Neuronal stem cell (in vitro differentiated cells): ENCODE data around the gene RSU1.

ENCODE experiments used
- DNase-seq: peaks from one replicate; pipeline ENCODE4 v3.0.0-alpha.2; 2013; ENCODE audit warnings: low spot score
- H2AFZ ChIP-seq: one replicate; pipeline ENCODE4 v1.6.1; 2013; ENCODE audit warnings: mild to moderate bottlenecking, low read length, inconsistent platforms
- H2AK5ac ChIP-seq: 2 replicates; pipeline ENCODE4 v1.6.1; 2013; ENCODE audit warnings: low read depth, mild to moderate bottlenecking, inconsistent platforms, low read length, moderate library complexity, mixed read lengths
- H2BK120ac ChIP-seq: 2 replicates; pipeline ENCODE4 v1.6.1; 2013; ENCODE audit warnings: low read depth, mild to moderate bottlenecking, inconsistent platforms, low read length, moderate library complexity, mixed read lengths
- H2BK12ac ChIP-seq: one replicate; pipeline ENCODE4 v1.6.1; 2013; ENCODE audit warnings: low read length, inconsistent platforms
- H2BK15ac ChIP-seq: 2 replicates; pipeline ENCODE4 v1.6.1; 2013; ENCODE audit warnings: mild to moderate bottlenecking, low read length, inconsistent platforms, mixed read lengths
- H2BK5ac ChIP-seq: one replicate; pipeline ENCODE4 v1.6.1; 2013; ENCODE audit warnings: inconsistent platforms, mild to moderate bottlenecking, low read length, moderate library complexity
- H3K14ac ChIP-seq: one replicate; pipeline ENCODE4 v1.6.1; 2013; ENCODE audit warnings: low read length, inconsistent platforms
- H3K18ac ChIP-seq: 2 replicates; pipeline ENCODE4 v1.6.1; 2013; ENCODE audit warnings: low read length, inconsistent platforms
- H3K23ac ChIP-seq: 2 replicates; pipeline ENCODE4 v1.6.1; 2013; ENCODE audit warnings: low read depth, mild to moderate bottlenecking, mixed read lengths, low read length, inconsistent platforms; ENCODE audit not compliant: poor library complexity
- H3K27ac ChIP-seq: replicated peaks from 3 replicates; pipeline ENCODE4 v1.5.1; 2013; ENCODE audit warnings: low read length, inconsistent platforms
- H3K27me3 ChIP-seq, 3 experiments: 2 replicates each; pipeline ENCODE4 v1.6.1; 2013; ENCODE audit warnings: low read length in 3 of 3, mild to moderate bottlenecking in 2 of 3, inconsistent platforms in 1 of 3, low read depth in 1 of 3, mixed read lengths in 1 of 3, moderate library complexity in 1 of 3; ENCODE audit not compliant: control insufficient read depth in 3 of 3, insufficient read depth in 3 of 3
- H3K36me3 ChIP-seq, 2 donors: replicated peaks in 1 of 2; 2 replicates each; pipeline ENCODE4 v1.6.1; 2013; ENCODE audit warnings: low read length in 2 of 2; ENCODE audit not compliant: control insufficient read depth in 2 of 2, insufficient read depth in 2 of 2
- H3K4ac ChIP-seq: 2 replicates; pipeline ENCODE4 v1.6.1; 2013; ENCODE audit warnings: inconsistent platforms, mild to moderate bottlenecking, low read length, moderate library complexity
- H3K4me1 ChIP-seq, 2 donors: 1 replicate in 1 of 2; 2 replicates in 1 of 2; pipeline ENCODE4 v1.6.1; 2013; ENCODE audit warnings: low read length in 2 of 2, low read depth in 1 of 2; ENCODE audit not compliant: control insufficient read depth in 2 of 2, insufficient read depth in 1 of 2
- H3K4me2 ChIP-seq: one replicate; pipeline ENCODE4 v1.6.1; 2013; ENCODE audit warnings: mild to moderate bottlenecking, low read length, inconsistent platforms; ENCODE audit not compliant: insufficient read depth, poor library complexity, severe bottlenecking
- H3K4me3 ChIP-seq, 2 donors: 2 replicates each; pipeline ENCODE4 v1.5.1; 2013; ENCODE audit warnings: low read length in 2 of 2, mild to moderate bottlenecking in 2 of 2, inconsistent platforms in 1 of 2, moderate library complexity in 1 of 2
- H3K79me1 ChIP-seq: one replicate; pipeline ENCODE4 v1.6.1; 2013; ENCODE audit warnings: low read depth, mild to moderate bottlenecking, inconsistent platforms, low read length, moderate library complexity
- H3K9ac ChIP-seq: one replicate; pipeline ENCODE4 v1.6.1; 2013; ENCODE audit warnings: mild to moderate bottlenecking, low read depth, low read length, inconsistent platforms; ENCODE audit not compliant: poor library complexity
- H3K9me3 ChIP-seq, 2 donors: replicated peaks in 1 of 2; 2 replicates each; pipeline versions ENCODE3 to v1.6.1; 2013; ENCODE audit warnings: low read length in 2 of 2, mild to moderate bottlenecking in 2 of 2, inconsistent platforms in 1 of 2, low read depth in 1 of 2, mixed read lengths in 1 of 2, moderate library complexity in 1 of 2; ENCODE audit not compliant: control insufficient read depth in 2 of 2, insufficient read depth in 1 of 2
- H4K8ac ChIP-seq: one replicate; pipeline ENCODE4 v1.6.1; 2013; ENCODE audit warnings: low read depth, mild to moderate bottlenecking, inconsistent platforms, low read length, moderate library complexity
- H4K91ac ChIP-seq: one replicate; pipeline ENCODE4 v1.6.1; 2013; ENCODE audit warnings: low read length, low read depth, mild to moderate bottlenecking, inconsistent platforms; ENCODE audit not compliant: poor library complexity
- WGBS, 2 donors: extraction: QIAGEN DNeasy Blood & Tissue Kit; methylation state at CpG; one replicate each; pipeline ENCODE4 v1.1.7; 2013; ENCODE audit warnings: missing lambda C conversion rate in 2 of 2, mixed read lengths in 1 of 2; ENCODE audit not compliant: insufficient read length in 2 of 2, insufficient replicate concordance in 1 of 2; ENCODE audit errors: extremely low coverage in 2 of 2; 5-methylcytosine and 5-hydroxymethylcytosine counted together

RSU1 gene

DNA sequence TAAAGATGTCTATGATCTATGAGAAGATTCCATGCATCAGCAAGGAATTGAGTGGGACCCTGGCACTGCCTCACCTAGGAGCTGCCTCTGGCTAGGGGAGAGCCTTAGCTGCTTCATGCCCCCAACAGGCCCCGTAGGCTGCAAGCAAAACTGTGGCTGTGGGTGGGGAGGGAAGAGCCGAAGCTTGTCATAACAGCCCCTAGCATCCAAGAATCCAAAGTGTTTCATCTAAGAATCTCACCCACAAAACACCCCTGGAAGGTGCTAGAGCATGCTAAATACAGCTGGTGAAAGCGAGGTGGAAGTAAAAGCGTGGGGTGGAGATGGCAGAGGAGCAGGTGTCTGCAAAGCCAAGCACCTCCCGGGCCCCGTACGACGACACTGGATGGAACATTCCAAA lies 208.0 kb downstream of the RSU1 start:
- H2AFZ ChIP-seq, result no peak overlapping the region
- H3K79me1 ChIP-seq, result no peaks in the 10 kb centered on the region
- H4K91ac ChIP-seq, result no peak overlapping the region
- H3K4ac ChIP-seq, result no peak overlapping the region
- WGBS, 2 donors, result no CpG with 5 or more reads among the region's 8 CpGs
- H2BK5ac ChIP-seq, result no peak overlapping the region
- H3K4me1 ChIP-seq, result no peaks in the 10 kb centered on the region
- no peak overlapping the region for H3K27ac ChIP-seq
- H2BK15ac ChIP-seq, result no peak overlapping the region
- no peak overlapping the region for H2AK5ac ChIP-seq
- no peak overlapping the region for H3K9ac ChIP-seq
- H3K4me2 ChIP-seq, result no peak overlapping the region
- H3K14ac ChIP-seq, result no peak overlapping the region
- no peak overlapping the region for H3K4me3 ChIP-seq
- H2BK120ac ChIP-seq, result no peak overlapping the region
- no peak overlapping the region for H2BK12ac ChIP-seq
- H3K9me3 ChIP-seq, result no peaks in the 10 kb centered on the region
- no peak overlapping the region for H3K18ac ChIP-seq
- H3K27me3 ChIP-seq, result no peaks in the 10 kb centered on the region
- no peak for DNase-seq
- no peaks in the 10 kb centered on the region for H3K36me3 ChIP-seq
- no peak overlapping the region for H4K8ac ChIP-seq
- H3K23ac ChIP-seq, result no peak overlapping the region

DNA sequence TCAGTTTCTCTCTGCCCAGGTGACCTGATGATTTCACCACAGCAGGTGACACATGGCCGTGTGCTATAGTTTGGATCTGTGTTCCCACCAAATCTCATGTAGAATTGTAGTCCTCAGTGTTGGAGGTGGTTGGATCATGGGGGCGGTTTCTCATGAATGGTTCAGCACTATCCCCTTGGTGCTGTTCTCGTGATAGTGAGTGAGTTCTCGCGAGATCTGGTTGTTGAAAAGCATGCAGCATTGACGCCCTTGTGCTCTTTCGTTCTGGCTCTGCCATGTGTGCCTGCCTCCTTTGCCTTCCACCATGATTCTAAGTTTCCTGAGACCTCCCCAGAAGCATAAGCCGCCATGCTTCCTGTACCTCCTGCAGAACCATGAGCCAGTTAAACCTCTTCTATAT lies 210.3 kb downstream of the RSU1 start:
- Histone ChIP-seq H4K8ac (no peak overlapping the region), H3K9ac (no peak overlapping the region), H2BK5ac (no peak overlapping the region), H2BK15ac (no peak overlapping the region), H3K79me1 (no peaks in the 10 kb centered on the region), H3K27me3 (no peaks in the 10 kb centered on the region), H3K4me3 (no peak overlapping the region), H3K36me3 (no peaks in the 10 kb centered on the region), H3K23ac (no peak overlapping the region), H3K18ac (no peak overlapping the region), H3K4me1 (no peaks in the 10 kb centered on the region), H4K91ac (no peak overlapping the region), H2BK12ac (no peak overlapping the region), H3K27ac (no peak overlapping the region), H2AK5ac (no peak overlapping the region), H2AFZ (no peak overlapping the region), H3K4me2 (no peak overlapping the region), H3K4ac (no peak overlapping the region), H2BK120ac (no peak overlapping the region), H3K14ac (no peak overlapping the region), H3K9me3 (no peaks in the 10 kb centered on the region)
- DNase-seq, result no peak
- no CpG with 5 or more reads among the region's 8 CpGs for WGBS, 2 donors

DNA sequence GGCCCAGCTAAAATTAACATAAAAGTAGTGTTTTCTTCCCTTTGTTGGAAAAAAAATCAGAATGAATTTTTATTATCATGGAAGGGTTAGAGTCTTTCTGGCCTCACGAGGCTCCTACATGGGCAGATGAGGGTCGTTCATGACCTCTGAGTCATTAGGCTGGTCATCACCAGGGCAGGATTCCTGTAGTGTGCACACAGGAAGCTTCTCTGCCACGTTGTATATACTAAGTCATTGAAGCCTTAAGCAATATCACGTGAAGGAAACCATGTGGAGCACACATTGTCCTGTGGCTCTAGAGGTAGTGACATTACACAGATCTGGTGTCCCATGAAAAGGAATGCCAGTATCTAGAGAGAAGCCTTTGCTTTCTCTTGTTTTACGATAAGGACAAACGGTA lies 210.8 kb downstream of the RSU1 start:
- no peak overlapping the region for H2AFZ ChIP-seq
- H3K4me3 ChIP-seq, result no peak overlapping the region
- H4K8ac ChIP-seq, result no peak overlapping the region
- H3K27ac ChIP-seq, result no peak overlapping the region
- no peak overlapping the region for H3K4me2 ChIP-seq
- H2BK5ac ChIP-seq, result no peak overlapping the region
- no peak overlapping the region for H3K4ac ChIP-seq
- H3K9me3 ChIP-seq, result no peaks in the 10 kb centered on the region
- H3K36me3 ChIP-seq, result no peaks in the 10 kb centered on the region
- no peak overlapping the region for H3K18ac ChIP-seq
- no CpG with 5 or more reads among the region's 6 CpGs for WGBS, 2 donors
- H2BK15ac ChIP-seq, result no peak overlapping the region
- H3K4me1 ChIP-seq, result no peaks in the 10 kb centered on the region
- H3K14ac ChIP-seq, result no peak overlapping the region
- H4K91ac ChIP-seq, result no peak overlapping the region
- no peak overlapping the region for H2AK5ac ChIP-seq
- H3K23ac ChIP-seq, result no peak overlapping the region
- no peaks in the 10 kb centered on the region for H3K79me1 ChIP-seq
- no peak overlapping the region for H2BK12ac ChIP-seq
- H3K9ac ChIP-seq, result no peak overlapping the region
- H2BK120ac ChIP-seq, result no peak overlapping the region
- H3K27me3 ChIP-seq, result no peaks in the 10 kb centered on the region
- no peak for DNase-seq

DNA sequence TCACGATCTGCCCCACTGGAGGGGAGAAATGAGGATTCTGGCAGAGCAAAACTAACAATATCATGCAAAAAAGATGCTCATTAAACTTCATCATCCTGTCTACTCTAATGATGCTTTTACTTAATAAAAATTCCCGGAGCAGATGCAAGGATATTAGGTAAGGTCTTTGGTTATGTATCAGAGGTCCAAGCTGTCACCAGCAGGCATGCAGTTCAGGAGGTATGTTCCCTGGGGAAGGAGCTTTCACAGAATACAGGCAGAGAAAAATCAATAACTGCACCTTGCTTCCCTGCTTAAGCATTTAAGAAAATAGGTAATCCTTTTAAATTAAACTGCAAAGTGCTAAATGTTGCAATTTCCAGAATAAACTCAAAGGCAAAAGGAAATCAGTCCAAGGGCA lies 213.9 kb downstream of the RSU1 start:
- no peak overlapping the region for H3K23ac ChIP-seq

More for the DNA sequence above, 213.9 kb downstream of the RSU1 start:
- H3K9ac ChIP-seq, result no peak overlapping the region
- no peaks in the 10 kb centered on the region for H3K4me1 ChIP-seq
- H3K27me3 ChIP-seq, result no peaks in the 10 kb centered on the region
- H2BK15ac ChIP-seq, result no peak overlapping the region
- DNase-seq, result no peak
- H3K79me1 ChIP-seq, result no peaks in the 10 kb centered on the region
- no peak overlapping the region for H2BK5ac ChIP-seq
- H3K9me3 ChIP-seq, result no peaks in the 10 kb centered on the region
- H4K8ac ChIP-seq, result no peak overlapping the region
- H3K4ac ChIP-seq, result no peak overlapping the region
- H2BK120ac ChIP-seq, result no peak overlapping the region
- H3K4me2 ChIP-seq, result no peak overlapping the region
- H2AFZ ChIP-seq, result no peak overlapping the region
- no peak overlapping the region for H2AK5ac ChIP-seq
- no peak overlapping the region for H2BK12ac ChIP-seq
- H3K36me3 ChIP-seq, result no peaks in the 10 kb centered on the region
- H3K4me3 ChIP-seq, result no peak overlapping the region
- H3K27ac ChIP-seq, result no peak overlapping the region
- H4K91ac ChIP-seq, result no peak overlapping the region
- H3K14ac ChIP-seq, result no peak overlapping the region
- no CpG with 5 or more reads among the region's 2 CpGs for WGBS, 2 donors
- H3K18ac ChIP-seq, result no peak overlapping the region
